GM21390 (cell line): Measurements from ENCODE around the gene H1-8.
"Not testable (repeated sequence)": the region's sequence is repeated elsewhere in the genome, so short reads cannot be mapped to it uniquely, and the experiment has no call there.

ENCODE experiments used
- ATAC-seq: cut with Tn5 transposase; IDR thresholded peaks from one replicate; pipeline ENCODE4 v1.9.1; 2021; ENCODE audit not compliant: unreplicated experiment

The H1-8 gene

DNA sequence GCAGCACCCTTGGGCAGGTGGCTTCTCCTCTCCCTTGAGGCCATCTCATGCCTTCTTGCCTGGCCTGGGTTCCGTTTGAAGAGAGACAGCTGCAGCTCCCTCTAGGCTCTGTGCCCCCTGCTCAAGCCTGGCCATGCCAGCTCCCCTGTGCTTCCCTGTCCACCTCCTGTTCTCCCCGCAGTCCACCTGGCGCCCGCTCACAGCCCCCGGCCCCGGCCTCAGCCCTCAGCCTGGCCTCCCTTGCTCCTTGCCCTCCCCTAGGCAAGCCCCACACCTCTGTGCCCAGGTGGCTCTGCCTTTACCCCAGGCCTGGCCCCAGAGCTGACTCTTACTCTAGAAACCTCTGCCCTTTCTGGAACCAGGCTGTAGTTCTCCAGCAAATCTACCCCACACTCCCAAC, 28.4 kb upstream of the H1-8 start:
- ATAC-seq, result no peak

DNA sequence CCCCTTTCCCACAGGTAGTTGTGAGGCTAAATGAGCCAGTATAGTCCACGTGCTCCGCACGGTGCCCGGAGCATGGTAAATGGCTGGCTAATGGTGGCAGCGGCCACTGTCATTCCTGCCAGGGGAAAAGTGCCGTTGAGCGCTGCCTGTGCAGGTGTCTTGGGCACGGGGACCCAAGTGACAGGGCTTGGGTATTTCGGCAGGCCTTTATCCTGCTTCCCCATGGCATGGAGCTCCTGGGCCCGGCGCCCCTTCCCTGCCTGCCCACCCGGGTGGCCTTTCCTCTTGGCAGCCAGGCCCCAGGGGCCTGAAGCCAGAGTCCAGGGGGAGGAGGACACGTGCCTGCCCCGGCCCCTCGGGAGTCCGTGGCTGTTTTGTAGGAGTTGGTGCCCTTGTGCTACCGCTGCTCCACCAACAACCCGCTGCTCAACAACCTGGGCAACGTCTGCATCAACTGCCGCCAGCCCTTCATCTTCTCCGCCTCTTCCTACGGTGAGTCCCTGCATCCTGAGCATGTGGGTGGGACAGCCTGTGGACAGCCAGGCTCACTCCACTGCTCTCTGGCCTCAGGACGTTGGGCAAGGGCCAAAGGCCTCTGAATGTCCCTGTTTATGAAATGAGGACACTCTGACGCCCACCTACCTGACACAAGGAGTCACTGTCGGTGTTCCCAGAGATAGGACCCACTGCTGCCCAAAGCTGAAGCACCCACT, 27.7 kb upstream of the H1-8 start:
- not testable (repeated sequence) for ATAC-seq

DNA sequence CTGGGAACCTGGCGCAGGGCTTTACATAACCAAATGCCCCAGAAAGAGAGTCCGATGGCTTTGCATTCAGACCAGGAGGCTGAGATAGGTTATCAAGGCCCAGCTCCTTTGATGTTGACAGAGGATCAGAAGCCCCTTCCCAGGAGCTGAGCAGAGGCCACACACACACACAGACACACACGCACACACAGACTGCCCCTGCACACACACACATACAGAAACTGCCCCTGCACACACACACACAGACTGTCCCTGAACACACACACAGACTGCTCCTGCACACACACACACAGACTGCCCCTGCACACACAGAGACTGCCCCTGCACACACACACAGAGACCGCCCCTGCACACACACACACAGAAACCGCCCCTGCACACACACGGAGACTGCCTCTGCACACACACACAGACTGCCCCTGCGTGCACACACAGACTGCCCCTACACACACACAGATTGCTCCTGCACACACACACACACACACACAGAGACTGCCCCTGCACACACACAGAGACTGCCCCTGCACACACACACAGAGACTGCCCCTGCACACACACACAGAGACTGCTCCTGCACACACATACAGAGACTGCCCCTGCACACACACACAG, 27.0 kb upstream of the H1-8 start:
- ATAC-seq, result not testable (repeated sequence)

DNA sequence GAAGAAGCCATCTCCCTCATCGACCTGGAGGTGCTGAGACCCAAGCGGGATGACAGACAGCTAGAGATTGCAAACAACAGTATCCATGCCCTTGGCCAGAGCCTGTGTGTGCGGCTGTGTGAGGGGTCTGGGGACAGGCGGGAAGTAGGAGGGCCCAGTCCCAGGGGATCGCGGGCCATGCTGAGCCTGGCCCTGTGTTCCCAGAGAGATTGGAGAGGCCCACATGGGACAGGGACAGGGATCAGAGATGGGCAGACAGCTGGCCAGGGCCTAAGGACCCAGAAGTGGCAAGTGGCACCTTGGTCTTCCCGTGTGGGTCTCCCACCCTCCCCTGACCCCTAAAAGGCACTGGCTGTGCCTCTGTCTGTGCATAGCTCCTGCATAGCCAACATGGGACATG, 25.5 kb upstream of the H1-8 start:
- ATAC-seq, result no peak

DNA sequence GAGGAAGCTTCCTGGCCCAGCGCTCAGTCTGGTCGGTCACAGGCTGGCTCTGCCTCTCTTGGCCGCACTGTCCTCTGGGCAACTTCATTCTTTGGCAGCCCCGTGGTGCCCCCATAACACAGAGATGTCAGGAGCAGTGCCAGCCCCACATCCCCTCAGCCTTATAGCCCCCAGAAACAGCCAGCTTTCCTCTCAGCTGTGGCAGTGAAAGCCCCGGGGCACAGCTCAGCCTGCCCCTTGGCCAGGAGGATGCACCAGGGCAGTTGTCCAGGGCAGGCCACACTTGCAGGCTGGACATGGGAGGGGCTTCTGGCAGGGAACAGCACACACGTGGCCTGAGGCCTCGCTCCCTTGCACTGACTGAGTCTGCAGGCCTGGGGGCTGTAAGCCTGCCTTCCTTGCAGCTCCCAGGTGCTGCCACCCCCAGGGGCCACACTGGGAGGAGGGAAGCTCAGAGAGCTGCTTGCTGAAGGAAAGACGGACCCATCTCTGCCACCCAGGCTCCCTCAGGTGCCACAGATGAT, 24.9 kb upstream of the H1-8 start:
- ATAC-seq, result no peak

DNA sequence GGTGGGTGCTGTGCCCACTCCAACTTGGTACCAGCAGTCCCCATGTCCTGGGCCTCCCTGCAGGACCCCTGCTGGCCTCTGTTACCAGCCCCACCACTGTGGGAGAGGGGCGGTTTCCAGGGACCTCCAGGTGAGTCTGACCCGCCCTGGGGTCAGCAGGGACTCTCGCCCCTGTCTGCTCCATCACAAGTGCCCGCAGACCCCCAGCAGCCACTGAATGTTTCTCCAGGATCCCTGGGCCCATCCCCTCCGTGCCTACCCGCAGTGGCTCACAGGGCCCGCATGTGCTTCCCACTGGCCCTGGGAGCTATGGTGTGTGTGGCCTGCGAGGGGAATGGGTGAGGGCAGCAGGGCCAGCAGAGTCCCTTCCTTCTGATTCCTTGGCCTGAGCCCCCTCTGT, 24.4 kb upstream of the H1-8 start:
- no peak for ATAC-seq

DNA sequence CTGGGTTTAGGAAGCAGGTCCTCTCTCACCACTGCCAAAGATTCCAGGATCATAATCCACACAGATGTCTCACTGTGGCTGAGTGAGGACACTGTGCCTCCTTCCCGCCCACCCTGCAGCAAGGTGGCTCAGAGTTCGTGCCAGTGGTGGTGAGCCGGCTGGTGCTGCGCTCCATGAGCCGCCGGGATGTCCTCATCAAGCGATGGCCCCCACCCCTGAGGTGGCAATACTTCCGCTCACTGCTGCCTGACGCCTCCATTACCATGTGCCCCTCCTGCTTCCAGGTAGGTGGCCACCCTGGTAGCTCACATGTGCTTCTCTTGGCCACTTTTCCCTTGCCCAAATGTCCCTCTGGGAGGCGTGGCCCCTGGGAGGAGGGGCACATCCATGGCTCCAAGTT, 23.5 kb upstream of the H1-8 start:
- no peak for ATAC-seq

DNA sequence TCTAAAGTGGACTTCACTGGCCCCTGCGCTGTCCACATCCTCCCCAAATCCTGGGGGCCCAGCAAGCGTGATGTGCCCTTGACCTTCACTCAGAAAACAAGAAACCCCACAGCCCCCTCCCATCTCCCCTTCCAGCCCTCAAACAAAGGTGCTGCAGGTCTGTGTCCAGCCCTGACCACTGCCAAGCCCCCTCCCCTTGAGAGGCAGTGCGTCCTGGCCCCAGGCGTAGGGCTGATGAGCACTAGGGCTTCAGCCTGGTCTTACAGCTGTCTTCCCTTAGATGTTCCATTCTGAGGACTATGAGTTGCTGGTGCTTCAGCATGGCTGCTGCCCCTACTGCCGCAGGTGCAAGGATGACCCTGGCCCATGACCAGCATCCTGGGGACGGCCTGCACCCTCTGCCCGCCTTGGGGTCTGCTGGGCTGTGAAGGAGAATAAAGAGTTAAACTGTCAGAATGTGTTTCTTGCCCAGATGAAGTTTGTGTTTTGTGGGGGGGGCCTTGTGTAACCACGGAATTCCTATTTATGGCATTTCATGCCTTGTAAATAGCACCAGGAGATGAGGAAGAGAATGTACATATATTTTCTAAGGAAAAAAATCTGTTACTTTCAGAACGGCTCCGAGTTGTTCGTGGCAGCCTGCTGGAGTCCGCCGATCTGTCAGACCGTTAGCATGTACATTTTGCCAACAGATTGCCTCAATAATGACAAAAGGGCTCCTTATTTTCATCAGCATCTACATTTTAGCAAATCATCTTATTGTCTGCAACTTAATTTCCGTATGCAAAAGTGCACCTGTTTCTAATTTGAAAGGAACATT, 22.9 kb upstream of the H1-8 start:
- no peak for ATAC-seq

DNA sequence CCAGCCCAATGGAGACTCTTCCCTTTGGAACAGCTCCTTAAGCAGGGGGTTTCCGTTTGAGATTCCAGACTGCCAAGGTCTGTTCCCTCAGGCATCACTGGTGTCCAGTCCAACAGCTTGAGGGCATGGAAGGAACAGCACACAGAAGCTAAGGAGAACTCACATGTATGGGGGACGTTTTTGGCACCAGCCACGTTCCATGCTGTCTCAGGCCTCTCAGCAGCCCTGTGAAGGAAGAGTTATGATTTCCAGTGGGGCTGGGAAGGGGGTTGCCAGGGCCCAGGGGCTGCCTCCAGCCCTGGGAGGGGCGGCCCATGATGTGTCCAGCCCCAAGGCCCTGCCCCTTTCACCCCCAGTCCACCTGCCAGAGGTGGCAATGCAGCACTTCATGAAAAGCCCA, 22.0 kb upstream of the H1-8 start:
- no peak for ATAC-seq

DNA sequence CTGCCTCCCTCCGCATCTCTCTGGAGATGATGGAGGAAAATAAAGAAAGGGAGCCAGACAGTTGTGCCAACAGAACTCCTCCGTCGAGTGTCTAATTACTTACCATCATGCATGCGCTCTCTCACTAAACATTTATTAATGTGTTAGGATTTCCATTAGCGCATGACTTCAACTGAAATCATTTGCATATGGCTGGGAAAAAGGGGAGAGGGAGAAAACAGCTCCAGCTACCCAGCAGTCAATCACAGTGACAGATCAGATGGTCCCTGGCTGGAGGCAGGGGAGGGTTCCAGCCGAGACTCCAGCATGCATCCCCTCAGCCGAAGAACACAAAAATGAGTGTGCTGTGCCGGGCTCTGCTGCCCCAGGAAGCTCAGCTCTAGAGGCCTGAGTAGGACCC, 21.4 kb upstream of the H1-8 start:
- no peak for ATAC-seq

DNA sequence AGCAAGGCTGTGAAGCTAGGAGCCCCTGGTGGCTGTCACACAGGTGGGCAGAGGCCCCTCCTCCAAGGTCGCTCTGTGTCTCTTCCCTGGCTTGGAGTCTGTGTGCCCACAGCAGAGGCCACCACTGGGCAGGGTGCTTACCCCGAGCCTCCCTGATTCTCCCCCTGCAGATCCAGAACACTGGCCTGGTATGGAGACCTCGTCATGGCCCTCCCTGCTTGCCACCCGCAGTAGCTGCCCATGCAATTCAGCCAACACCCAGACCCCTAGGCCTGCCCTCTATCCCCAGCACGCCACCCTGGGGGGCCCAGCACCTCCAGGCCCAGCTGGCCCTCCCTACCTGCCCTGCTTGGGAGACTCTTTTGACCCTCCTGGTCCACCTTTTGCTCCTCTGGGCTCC, 20.0 kb upstream of the H1-8 start:
- no peak for ATAC-seq

DNA sequence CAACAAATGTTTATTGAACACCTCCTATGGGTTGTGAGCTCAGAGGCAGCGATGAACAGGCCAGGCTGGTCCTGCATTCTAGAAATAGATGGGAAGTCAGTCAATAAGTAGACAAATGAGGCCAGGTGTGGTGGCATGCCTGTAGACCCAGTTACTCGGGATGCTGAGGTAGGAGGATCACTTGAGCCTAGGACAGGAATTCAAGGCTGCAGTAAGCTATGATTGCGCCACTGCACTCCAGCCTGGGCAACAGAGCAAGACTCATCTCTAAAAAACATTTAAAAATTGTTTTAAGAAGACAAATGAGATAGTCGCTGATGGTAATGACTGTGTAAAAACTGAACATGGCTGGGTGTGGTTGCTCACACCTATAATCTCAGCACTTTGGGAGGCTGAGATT, 18.9 kb upstream of the H1-8 start:
- no peak for ATAC-seq

DNA sequence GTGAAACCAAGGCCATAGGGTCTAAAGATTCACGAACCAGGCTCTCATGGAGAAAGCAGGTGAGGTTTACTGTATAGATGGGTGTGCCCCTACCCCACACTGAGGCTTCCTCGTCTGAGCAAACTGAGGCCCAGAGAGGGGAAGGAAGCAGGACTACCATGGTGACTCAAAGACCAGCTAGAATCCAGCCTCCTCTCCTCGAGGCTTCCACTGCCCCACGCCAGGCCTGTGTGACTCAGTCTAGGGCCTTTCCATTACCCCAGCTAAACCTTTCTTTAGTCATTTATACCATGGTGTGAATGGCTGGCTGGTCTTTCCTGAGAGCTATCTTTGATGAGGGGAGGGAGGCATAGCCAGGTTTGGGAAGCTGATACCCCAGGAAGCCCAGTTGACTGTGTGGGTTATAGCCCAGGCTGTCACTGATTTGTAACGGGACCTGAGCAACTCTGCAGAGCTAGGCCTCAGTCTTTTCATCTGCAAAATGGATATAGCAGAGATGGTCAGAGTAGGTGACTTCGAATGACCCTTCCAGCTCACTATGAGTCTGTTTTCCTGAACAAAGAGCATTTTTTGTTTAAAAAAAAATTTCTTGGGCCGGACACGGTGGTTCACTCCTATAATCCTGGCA, 17.5 kb upstream of the H1-8 start:
- ATAC-seq, result no peak

DNA sequence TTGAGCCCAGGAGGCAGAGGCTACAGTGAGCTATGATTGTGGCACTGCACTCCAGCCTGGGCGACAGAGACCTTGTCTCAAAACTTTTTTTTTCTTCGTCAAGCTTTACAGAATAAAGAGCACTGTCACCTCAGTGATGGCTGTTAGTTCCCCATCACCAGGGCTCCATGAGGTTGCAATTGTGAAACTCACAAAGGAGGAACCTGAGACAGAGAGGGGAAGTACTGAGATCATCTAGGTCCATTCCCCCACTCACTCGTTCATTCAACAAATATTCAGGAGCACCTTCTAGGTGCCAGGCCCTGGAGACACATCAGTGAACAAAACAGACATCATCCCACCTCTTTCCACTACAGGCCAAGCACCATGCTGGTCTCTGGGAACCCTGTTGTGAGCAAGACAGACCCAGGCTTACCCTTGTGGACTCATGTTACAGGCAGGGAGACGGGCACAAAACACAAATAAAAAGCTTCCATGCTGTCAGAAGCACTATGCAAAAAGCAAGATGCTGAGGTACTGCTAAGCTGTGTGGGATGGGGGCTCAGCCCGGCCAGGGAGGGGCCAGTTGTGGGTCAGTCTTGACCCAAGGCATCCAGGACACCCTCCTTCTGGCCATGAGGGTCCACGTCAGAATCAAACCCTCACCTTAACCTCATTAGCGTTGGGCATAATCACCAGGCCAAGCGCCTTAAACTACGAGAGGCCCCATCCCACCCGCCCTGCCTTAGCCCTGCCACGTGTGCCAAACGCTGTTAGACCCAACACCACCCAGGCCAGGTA, 16.7 kb upstream of the H1-8 start:
- peak; percentile 93 for ATAC-seq

DNA sequence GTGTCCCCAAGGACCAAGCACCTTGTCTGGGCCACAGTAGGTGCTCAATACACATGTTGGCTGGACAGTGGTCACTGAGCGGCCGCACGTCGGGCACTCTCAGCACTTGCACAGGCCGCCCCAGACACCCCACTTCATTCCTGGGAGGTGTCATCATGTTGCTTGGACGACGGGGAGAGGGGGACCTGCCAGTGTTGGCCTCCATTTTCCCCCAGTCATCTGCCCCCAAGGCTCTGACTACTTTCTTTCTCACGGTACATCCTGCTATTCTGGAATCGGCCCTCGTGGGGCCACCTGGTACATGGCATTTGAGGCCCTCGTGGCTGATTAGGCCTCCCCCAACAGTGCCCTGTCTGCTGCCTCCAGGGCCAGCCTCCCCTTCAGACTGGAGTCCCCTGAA, 15.7 kb upstream of the H1-8 start:
- ATAC-seq, result no peak

DNA sequence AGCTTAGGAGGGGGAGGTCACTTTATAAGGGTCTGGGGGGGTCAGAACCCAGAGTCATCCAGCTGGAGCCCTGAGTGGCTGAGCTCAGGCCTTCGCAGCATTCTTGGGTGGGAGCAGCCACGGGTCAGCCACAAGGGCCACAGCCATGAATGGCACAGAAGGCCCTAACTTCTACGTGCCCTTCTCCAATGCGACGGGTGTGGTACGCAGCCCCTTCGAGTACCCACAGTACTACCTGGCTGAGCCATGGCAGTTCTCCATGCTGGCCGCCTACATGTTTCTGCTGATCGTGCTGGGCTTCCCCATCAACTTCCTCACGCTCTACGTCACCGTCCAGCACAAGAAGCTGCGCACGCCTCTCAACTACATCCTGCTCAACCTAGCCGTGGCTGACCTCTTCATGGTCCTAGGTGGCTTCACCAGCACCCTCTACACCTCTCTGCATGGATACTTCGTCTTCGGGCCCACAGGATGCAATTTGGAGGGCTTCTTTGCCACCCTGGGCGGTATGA, 14.3 kb upstream of the H1-8 start, which contains the start of gene RHO:
Gene RHO (plus strand): TSS at position 51 of the 512 bp plus-strand sequence. CDS start 95 bp downstream, at position 146.
- no peak for ATAC-seq

DNA sequence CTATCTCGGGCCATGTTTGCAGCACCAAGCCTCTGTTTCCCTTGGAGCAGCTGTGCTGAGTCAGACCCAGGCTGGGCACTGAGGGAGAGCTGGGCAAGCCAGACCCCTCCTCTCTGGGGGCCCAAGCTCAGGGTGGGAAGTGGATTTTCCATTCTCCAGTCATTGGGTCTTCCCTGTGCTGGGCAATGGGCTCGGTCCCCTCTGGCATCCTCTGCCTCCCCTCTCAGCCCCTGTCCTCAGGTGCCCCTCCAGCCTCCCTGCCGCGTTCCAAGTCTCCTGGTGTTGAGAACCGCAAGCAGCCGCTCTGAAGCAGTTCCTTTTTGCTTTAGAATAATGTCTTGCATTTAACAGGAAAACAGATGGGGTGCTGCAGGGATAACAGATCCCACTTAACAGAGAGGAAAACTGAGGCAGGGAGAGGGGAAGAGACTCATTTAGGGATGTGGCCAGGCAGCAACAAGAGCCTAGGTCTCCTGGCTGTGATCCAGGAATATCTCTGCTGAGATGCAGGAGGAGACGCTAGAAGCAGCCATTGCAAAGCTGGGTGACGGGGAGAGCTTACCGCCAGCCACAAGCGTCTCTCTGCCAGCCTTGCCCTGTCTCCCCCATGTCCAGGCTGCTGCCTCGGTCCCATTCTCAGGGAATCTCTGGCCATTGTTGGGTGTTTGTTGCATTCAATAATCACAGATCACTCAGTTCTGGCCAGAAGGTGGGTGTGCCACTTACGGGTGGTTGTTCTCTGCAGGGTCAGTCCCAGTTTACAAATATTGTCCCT, 13.4 kb upstream of the H1-8 start:
- ATAC-seq, result no peak

DNA sequence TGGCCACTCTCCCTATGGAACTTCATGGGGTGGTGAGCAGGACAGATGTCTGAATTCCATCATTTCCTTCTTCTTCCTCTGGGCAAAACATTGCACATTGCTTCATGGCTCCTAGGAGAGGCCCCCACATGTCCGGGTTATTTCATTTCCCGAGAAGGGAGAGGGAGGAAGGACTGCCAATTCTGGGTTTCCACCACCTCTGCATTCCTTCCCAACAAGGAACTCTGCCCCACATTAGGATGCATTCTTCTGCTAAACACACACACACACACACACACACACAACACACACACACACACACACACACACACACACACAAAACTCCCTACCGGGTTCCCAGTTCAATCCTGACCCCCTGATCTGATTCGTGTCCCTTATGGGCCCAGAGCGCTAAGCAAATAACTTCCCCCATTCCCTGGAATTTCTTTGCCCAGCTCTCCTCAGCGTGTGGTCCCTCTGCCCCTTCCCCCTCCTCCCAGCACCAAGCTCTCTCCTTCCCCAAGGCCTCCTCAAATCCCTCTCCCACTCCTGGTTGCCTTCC, 12.7 kb upstream of the H1-8 start:
- ATAC-seq, result no peak

DNA sequence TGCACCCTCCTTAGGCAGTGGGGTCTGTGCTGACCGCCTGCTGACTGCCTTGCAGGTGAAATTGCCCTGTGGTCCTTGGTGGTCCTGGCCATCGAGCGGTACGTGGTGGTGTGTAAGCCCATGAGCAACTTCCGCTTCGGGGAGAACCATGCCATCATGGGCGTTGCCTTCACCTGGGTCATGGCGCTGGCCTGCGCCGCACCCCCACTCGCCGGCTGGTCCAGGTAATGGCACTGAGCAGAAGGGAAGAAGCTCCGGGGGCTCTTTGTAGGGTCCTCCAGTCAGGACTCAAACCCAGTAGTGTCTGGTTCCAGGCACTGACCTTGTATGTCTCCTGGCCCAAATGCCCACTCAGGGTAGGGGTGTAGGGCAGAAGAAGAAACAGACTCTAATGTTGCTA, 12.2 kb upstream of the H1-8 start:
- ATAC-seq, result no peak
